Neural crest cell (in vitro differentiated cells): Measurements from ENCODE around the gene CCR4. TPM values are rescaled to one million over a fixed set of nuclear protein-coding genes. Genes with fewer than 3 reads are reported as not detected.
"Not testable (repeated sequence)": the region's sequence is repeated elsewhere in the genome, so short reads cannot be mapped to it uniquely, and the experiment has no call there.

Experiments
- DNase-seq: peaks from one replicate; pipeline ENCODE4 v3.0.0; 2021; ENCODE audit warnings: low read depth, mixed read lengths, low spot score
- H3K27ac Mint-ChIP-seq: one replicate; pipeline ENCODE4 v1.8.0; 2021; ENCODE audit warnings: mild to moderate bottlenecking, mixed read lengths; ENCODE audit not compliant: unreplicated experiment
- H3K27me3 Mint-ChIP-seq: 2 replicates; pipeline ENCODE4 v1.8.0; 2021; ENCODE audit warnings: low read depth, mild to moderate bottlenecking, mixed read lengths
- H3K36me3 Mint-ChIP-seq: 2 replicates; pipeline ENCODE4 v1.8.0; 2021; ENCODE audit warnings: low read depth, mild to moderate bottlenecking, mixed read lengths
- H3K4me1 Mint-ChIP-seq: 2 replicates; pipeline ENCODE4 v1.8.0; 2021; ENCODE audit warnings: mixed read lengths
- H3K4me3 Mint-ChIP-seq: one replicate; pipeline ENCODE4 v1.8.0; 2021; ENCODE audit warnings: mild to moderate bottlenecking, mixed read lengths
- H3K9me3 Mint-ChIP-seq: 2 replicates; pipeline ENCODE4 v1.8.0; 2021; ENCODE audit warnings: mixed read lengths
- CTCF ChIP-seq: fragments of 200-600 bp; sonication (generic); conservative IDR thresholded peaks from 2 replicates; pipeline ENCODE4 v1.5.0; 2021; ENCODE audit warnings: antibody characterized with exemption, mild to moderate bottlenecking
- total RNA-seq: library from RNA; stranded (reverse); gene quantifications from 2 replicates; pipeline ENCODE4 v1.2.1, GENCODE V29; 2021

The CCR4 gene
- total RNA-seq, 1 donor from 2014 or later = not detected

- TF ChIP-seq CTCF = no peak
- no peaks in the 10 kb centered on the region for H3K27me3 Mint-ChIP-seq
- no peak overlapping the region for H3K27ac Mint-ChIP-seq
- no peaks in the 10 kb centered on the region for H3K36me3 Mint-ChIP-seq
- no peak for DNase-seq
- no peaks in the 10 kb centered on the region for H3K9me3 Mint-ChIP-seq
- H3K4me1 Mint-ChIP-seq = peaks cover 4% of the 10 kb centered on the region
- H3K4me3 Mint-ChIP-seq = no peak overlapping the region
These were observed 37.5 kb upstream of the CCR4 start for GRCh38 chr3:32913790-32914446.

GRCh38 chr3:32919920-32920319 lies 31.5 kb upstream of the CCR4 start:
- DNase-seq = no peak
- Mint-ChIP-seq H3K27ac (no peak overlapping the region), H3K4me3 (no peak overlapping the region), H3K4me1 (no peaks in the 10 kb centered on the region), H3K27me3 (peaks cover under 1% of the 10 kb centered on the region), H3K9me3 (no peaks in the 10 kb centered on the region), H3K36me3 (no peaks in the 10 kb centered on the region)
- no peak for TF ChIP-seq CTCF

GRCh38 chr3:32922078-32922477 lies 29.4 kb upstream of the CCR4 start:
- H3K9me3 Mint-ChIP-seq = no peaks in the 10 kb centered on the region
- no peaks in the 10 kb centered on the region for H3K36me3 Mint-ChIP-seq
- H3K27ac Mint-ChIP-seq = no peak overlapping the region
- no peaks in the 10 kb centered on the region for H3K4me1 Mint-ChIP-seq
- H3K27me3 Mint-ChIP-seq = peaks cover 4% of the 10 kb centered on the region
- TF ChIP-seq CTCF = no peak
- DNase-seq = no peak
- H3K4me3 Mint-ChIP-seq = no peak overlapping the region

GRCh38 chr3:32930161-32930560 lies 21.3 kb upstream of the CCR4 start:
- no peak for DNase-seq
- Mint-ChIP-seq H3K4me3 (no peak overlapping the region), H3K27ac (no peak overlapping the region), H3K9me3 (peaks cover 12% of the 10 kb centered on the region), H3K4me1 (no peaks in the 10 kb centered on the region), H3K27me3 (peaks cover 2% of the 10 kb centered on the region), H3K36me3 (no peaks in the 10 kb centered on the region)
- TF ChIP-seq CTCF = no peak

GRCh38 chr3:32931273-32931672 lies 20.2 kb upstream of the CCR4 start:
- not testable (repeated sequence) for H3K36me3 Mint-ChIP-seq, H3K4me1 Mint-ChIP-seq, H3K27me3 Mint-ChIP-seq, DNase-seq, H3K4me3 Mint-ChIP-seq, H3K27ac Mint-ChIP-seq
- H3K9me3 Mint-ChIP-seq = peaks cover 12% of the 10 kb centered on the region

GRCh38 chr3:32934150-32934742 lies 17.2 kb upstream of the CCR4 start:
- H3K4me1 Mint-ChIP-seq = no peaks in the 10 kb centered on the region
- peak; percentile 34 for DNase-seq
- H3K36me3 Mint-ChIP-seq = no peaks in the 10 kb centered on the region
- TF ChIP-seq CTCF = peak; percentile 86
- H3K27ac Mint-ChIP-seq = no peak overlapping the region
- H3K4me3 Mint-ChIP-seq = no peak overlapping the region
- H3K27me3 Mint-ChIP-seq = no peaks in the 10 kb centered on the region
- peaks cover 3% of the 10 kb centered on the region for H3K9me3 Mint-ChIP-seq
